ENCODE data around the gene NXT2. TPM values are rescaled to one million over a fixed set of nuclear protein-coding genes. Genes with fewer than 3 reads are reported as not detected.

NXT2 gene
- total and polyA plus RNA-seq, 12 donors = 1.2 to 2.7 (median 1.6) TPM

GRCh38 chrX:109533005-109533404, 3.6 kb upstream of the NXT2 start:
- peaks cover 0 to 36% (median 0%) of the 10 kb centered on the region in 7 donors for H3K27me3 ChIP-seq
- TF ChIP-seq, protein P1, sequence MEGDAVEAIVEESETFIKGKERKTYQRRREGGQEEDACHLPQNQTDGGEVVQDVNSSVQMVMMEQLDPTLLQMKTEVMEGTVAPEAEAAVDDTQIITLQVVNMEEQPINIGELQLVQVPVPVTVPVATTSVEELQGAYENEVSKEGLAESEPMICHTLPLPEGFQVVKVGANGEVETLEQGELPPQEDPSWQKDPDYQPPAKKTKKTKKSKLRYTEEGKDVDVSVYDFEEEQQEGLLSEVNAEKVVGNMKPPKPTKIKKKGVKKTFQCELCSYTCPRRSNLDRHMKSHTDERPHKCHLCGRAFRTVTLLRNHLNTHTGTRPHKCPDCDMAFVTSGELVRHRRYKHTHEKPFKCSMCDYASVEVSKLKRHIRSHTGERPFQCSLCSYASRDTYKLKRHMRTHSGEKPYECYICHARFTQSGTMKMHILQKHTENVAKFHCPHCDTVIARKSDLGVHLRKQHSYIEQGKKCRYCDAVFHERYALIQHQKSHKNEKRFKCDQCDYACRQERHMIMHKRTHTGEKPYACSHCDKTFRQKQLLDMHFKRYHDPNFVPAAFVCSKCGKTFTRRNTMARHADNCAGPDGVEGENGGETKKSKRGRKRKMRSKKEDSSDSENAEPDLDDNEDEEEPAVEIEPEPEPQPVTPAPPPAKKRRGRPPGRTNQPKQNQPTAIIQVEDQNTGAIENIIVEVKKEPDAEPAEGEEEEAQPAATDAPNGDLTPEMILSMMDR (IDR thresholded peaks at IDR 0.05) = no peak
- H3K4me1 ChIP-seq = peaks cover 0 to 14% (median 4%) of the 10 kb centered on the region in 9 donors
- no peak overlapping the region for H3K27ac ChIP-seq
- H3K36me3 ChIP-seq = no peaks in the 10 kb centered on the region
- intact Hi-C loops (cut with DNase I) = no loop called here
- peaks cover 0 to 4% (median 0%) of the 10 kb centered on the region in 11 donors for H3K9me3 ChIP-seq
- no peak for DNase-seq
- no peak overlapping the region for H3K4me3 ChIP-seq
- 52 to 53% methylated on average over 1 of the region's 1 CpG for whole genome bisulfite sequencing, 2 donors
- no peak for ATAC-seq

- intact Hi-C loops (cut with DNase I) = no loop called here
- TF ChIP-seq, protein P1 (IDR thresholded peaks at IDR 0.05) = no peak
- Histone ChIP-seq H3K27me3 (peaks cover 0 to 35% (median 0%) of the 10 kb centered on the region in 7 donors), H3K4me1 (peaks cover 0 to 16% (median 4%) of the 10 kb centered on the region in 9 donors), H3K36me3 (no peaks in the 10 kb centered on the region), H3K27ac (no peak overlapping the region), H3K4me3 (no peak overlapping the region), H3K9me3 (peaks cover 0 to 4% (median 0%) of the 10 kb centered on the region in 11 donors)
- WGBS, 2 donors = 52 to 57% methylated on average over 2 of the region's 2 CpGs
- DNase-seq (no peak), ATAC-seq (no peak)
These were observed 3.0 kb upstream of the NXT2 start for GRCh38 chrX:109533631-109534030.

DNA sequence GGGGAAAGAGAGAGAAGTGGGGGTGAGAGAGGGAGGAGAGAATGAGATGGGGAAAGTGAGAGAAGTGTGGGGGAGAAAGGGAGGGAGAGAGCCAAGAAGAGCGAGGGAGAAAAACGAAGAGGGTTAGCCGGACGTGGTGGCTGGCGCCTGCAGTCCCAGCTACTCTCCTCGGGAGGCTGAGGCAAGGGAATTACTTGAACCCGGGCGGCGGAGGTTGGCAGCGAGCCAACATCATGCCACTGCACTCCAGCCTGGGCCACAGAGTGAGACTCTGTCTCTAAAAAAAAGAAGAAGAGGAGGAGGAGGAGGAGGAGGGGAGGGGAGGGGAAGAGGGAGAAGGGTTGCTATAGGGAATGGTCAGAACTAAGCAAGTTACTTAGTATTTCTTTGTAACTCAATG, 1.7 kb upstream of the NXT2 start:
- TF ChIP-seq, protein P1 (IDR thresholded peaks at IDR 0.05) = no peak
- Histone ChIP-seq H3K36me3 (no peaks in the 10 kb centered on the region), H3K4me1 (peaks cover 0 to 16% (median 4%) of the 10 kb centered on the region in 9 donors), H3K27ac (no peak overlapping the region), H3K9me3 (peaks cover 0 to 4% (median 0%) of the 10 kb centered on the region in 11 donors), H3K4me3 (no peak overlapping the region), H3K27me3 (peaks cover 0 to 24% (median 0%) of the 10 kb centered on the region in 7 donors)
- DNase-seq = no peak
- 85 to 92% methylated on average over 9 to 10 of the region's 10 CpGs for WGBS, 2 donors
- intact Hi-C loops (cut with DNase I) = loop anchor here in 1 of 10 donors (5.0 kb wide), 2 partner anchors 87 to 322 kb away; no protein-coding TSS in a partner anchor
- ATAC-seq = no peak

DNA sequence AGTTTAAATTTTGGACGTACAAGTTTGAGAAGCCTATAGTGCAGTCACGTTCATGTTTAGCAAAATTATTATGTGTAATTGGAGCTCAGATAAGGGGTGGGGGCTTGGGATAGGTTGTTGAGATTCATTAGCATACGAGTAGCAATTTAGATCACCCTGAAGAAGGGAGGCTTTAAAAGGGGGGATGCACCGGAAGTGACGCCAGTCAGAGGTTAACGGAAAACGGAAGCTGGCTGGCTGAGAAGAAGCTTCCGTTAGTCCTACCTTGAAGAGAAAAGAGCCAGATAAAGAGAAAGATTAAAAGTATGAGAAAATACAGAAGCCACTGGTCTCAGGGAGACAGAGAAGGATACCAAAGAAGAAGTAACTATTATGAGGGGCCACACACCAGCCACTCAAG, 1.1 kb upstream of the NXT2 start:
- no peak for ATAC-seq
- TF ChIP-seq, protein P1 (IDR thresholded peaks at IDR 0.05) = no peak
- Histone ChIP-seq H3K27ac (no peak overlapping the region), H3K9me3 (peaks cover 0 to 4% (median 0%) of the 10 kb centered on the region in 11 donors), H3K36me3 (no peaks in the 10 kb centered on the region), H3K4me1 (peaks cover 0 to 16% (median 4%) of the 10 kb centered on the region in 9 donors), H3K27me3 (peaks cover 0 to 19% (median 0%) of the 10 kb centered on the region in 7 donors), H3K4me3 (no peak overlapping the region)
- DNase-seq = no peak
- intact Hi-C loops (cut with DNase I) = loop anchor here in 1 of 10 donors (5.0 kb wide), 2 partner anchors 87 to 322 kb away; no protein-coding TSS in a partner anchor
- WGBS, 2 donors = 85 to 87% methylated on average over 8 of the region's 8 CpGs

Data from heart right ventricle (tissue), 16 donors.